GM23338 (cell line): ENCODE measurements around the gene TENM4.

ENCODE experiments used
- CREB1 ChIP-seq: fragments of 250-450 bp; sonication (Bioruptor Pico); IDR thresholded peaks from 2 replicates; pipeline ENCODE4 v1.5.0; 2020; ENCODE audit warnings: low read depth, mild to moderate bottlenecking, moderate library complexity
- EZH2 ChIP-seq: fragments of 200-600 bp; sonication (generic); IDR thresholded peaks from one replicate; pipeline ENCODE4 v1.8.0; 2017; ENCODE audit warnings: antibody characterized with exemption, mild to moderate bottlenecking, low read depth; ENCODE audit not compliant: unreplicated experiment
- EZH2phosphoT487 ChIP-seq: fragments of 200-600 bp; sonication (generic); IDR thresholded peaks from one replicate; pipeline ENCODE4 v1.8.1; 2018; ENCODE audit warnings: antibody characterized with exemption; ENCODE audit not compliant: unreplicated experiment
- NANOG ChIP-seq: IDR thresholded peaks from 2 replicates; pipeline ENCODE4 v1.6.1; 2016; ENCODE audit warnings: antibody characterized with exemption, borderline replicate concordance
- POLR2AphosphoS5 ChIP-seq: IDR thresholded peaks from 2 replicates; pipeline ENCODE4 v1.6.1; 2016; ENCODE audit warnings: antibody characterized with exemption, low read depth
- ZNF114 ChIP-seq: fragments of 250-450 bp; sonication (Bioruptor Pico); IDR thresholded peaks from 2 replicates; pipeline ENCODE4 v1.5.0; 2020; ENCODE audit warnings: mild to moderate bottlenecking, moderate library complexity
- TF ChIP-seq, protein P1 (sequence below), 2 experiments: fragments of 200-600 bp in 1 of 2; sonication (generic) in 1 of 2; conservative IDR thresholded peaks; 2 replicates each; pipeline versions ENCODE4 v1.5.1 to v1.6.1; 2016 to 2017; ENCODE audit warnings: antibody characterized with exemption in 2 of 2, low read depth in 2 of 2, mild to moderate bottlenecking in 2 of 2, moderate library complexity in 1 of 2
- TF ChIP-seq, protein P2 (sequence below): IDR thresholded peaks from one replicate; pipeline ENCODE4 v1.6.1; 2018; ENCODE audit warnings: antibody characterized with exemption; ENCODE audit not compliant: unreplicated experiment
- TF ChIP-seq, protein P3 (sequence below): fragments of 250-450 bp; sonication (Bioruptor Pico); IDR thresholded peaks from 2 replicates; pipeline ENCODE4 v1.5.0; 2020; ENCODE audit warnings: mild to moderate bottlenecking, moderate library complexity

DNA sequence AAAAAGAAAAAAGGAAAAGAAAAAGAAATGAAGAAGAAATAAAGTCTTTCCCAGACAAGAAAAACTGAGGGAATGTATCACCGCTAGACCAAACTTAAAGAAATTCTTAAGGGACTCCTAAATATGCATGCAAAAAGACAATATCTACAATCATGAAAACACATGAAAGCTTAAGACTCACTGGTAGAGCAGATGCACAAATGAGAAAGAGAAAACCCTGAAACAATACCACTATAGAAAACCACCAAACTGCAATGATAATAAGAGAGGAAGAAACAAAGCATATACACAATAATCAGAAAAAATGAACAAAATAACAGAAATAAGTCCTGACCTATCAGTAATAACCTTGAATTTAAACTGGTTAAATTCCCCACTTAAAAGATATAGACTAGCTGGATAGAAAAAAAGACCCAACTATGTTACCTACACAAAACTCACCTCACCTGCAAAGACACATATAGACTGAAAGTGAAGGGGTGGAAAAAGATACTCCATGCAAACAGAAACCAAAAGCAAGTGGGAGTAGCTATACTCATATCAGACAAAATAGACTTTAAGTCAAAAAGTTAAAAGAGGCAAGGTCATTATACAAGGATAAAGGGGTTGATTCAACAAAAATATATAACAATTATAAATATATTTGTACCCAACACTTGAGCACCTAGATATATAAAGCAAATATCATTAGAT is 804.9 kb downstream of the TENM4 start:
- TF ChIP-seq ZNF114 (CRISPR knock-in tag) (no peak), POLR2AphosphoS5 (no peak), EZH2phosphoT487 (no peak), EZH2 (no peak), CREB1 (CRISPR knock-in tag) (no peak), NANOG (no peak)
- TF ChIP-seq, protein P1, sequence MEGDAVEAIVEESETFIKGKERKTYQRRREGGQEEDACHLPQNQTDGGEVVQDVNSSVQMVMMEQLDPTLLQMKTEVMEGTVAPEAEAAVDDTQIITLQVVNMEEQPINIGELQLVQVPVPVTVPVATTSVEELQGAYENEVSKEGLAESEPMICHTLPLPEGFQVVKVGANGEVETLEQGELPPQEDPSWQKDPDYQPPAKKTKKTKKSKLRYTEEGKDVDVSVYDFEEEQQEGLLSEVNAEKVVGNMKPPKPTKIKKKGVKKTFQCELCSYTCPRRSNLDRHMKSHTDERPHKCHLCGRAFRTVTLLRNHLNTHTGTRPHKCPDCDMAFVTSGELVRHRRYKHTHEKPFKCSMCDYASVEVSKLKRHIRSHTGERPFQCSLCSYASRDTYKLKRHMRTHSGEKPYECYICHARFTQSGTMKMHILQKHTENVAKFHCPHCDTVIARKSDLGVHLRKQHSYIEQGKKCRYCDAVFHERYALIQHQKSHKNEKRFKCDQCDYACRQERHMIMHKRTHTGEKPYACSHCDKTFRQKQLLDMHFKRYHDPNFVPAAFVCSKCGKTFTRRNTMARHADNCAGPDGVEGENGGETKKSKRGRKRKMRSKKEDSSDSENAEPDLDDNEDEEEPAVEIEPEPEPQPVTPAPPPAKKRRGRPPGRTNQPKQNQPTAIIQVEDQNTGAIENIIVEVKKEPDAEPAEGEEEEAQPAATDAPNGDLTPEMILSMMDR (conservative IDR thresholded peaks at IDR 0.05; ENCODE audit: low read depth in 2 of 2), result no peak
- TF ChIP-seq, protein P2, sequence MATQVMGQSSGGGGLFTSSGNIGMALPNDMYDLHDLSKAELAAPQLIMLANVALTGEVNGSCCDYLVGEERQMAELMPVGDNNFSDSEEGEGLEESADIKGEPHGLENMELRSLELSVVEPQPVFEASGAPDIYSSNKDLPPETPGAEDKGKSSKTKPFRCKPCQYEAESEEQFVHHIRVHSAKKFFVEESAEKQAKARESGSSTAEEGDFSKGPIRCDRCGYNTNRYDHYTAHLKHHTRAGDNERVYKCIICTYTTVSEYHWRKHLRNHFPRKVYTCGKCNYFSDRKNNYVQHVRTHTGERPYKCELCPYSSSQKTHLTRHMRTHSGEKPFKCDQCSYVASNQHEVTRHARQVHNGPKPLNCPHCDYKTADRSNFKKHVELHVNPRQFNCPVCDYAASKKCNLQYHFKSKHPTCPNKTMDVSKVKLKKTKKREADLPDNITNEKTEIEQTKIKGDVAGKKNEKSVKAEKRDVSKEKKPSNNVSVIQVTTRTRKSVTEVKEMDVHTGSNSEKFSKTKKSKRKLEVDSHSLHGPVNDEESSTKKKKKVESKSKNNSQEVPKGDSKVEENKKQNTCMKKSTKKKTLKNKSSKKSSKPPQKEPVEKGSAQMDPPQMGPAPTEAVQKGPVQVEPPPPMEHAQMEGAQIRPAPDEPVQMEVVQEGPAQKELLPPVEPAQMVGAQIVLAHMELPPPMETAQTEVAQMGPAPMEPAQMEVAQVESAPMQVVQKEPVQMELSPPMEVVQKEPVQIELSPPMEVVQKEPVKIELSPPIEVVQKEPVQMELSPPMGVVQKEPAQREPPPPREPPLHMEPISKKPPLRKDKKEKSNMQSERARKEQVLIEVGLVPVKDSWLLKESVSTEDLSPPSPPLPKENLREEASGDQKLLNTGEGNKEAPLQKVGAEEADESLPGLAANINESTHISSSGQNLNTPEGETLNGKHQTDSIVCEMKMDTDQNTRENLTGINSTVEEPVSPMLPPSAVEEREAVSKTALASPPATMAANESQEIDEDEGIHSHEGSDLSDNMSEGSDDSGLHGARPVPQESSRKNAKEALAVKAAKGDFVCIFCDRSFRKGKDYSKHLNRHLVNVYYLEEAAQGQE, result no peak
- TF ChIP-seq, protein P3, sequence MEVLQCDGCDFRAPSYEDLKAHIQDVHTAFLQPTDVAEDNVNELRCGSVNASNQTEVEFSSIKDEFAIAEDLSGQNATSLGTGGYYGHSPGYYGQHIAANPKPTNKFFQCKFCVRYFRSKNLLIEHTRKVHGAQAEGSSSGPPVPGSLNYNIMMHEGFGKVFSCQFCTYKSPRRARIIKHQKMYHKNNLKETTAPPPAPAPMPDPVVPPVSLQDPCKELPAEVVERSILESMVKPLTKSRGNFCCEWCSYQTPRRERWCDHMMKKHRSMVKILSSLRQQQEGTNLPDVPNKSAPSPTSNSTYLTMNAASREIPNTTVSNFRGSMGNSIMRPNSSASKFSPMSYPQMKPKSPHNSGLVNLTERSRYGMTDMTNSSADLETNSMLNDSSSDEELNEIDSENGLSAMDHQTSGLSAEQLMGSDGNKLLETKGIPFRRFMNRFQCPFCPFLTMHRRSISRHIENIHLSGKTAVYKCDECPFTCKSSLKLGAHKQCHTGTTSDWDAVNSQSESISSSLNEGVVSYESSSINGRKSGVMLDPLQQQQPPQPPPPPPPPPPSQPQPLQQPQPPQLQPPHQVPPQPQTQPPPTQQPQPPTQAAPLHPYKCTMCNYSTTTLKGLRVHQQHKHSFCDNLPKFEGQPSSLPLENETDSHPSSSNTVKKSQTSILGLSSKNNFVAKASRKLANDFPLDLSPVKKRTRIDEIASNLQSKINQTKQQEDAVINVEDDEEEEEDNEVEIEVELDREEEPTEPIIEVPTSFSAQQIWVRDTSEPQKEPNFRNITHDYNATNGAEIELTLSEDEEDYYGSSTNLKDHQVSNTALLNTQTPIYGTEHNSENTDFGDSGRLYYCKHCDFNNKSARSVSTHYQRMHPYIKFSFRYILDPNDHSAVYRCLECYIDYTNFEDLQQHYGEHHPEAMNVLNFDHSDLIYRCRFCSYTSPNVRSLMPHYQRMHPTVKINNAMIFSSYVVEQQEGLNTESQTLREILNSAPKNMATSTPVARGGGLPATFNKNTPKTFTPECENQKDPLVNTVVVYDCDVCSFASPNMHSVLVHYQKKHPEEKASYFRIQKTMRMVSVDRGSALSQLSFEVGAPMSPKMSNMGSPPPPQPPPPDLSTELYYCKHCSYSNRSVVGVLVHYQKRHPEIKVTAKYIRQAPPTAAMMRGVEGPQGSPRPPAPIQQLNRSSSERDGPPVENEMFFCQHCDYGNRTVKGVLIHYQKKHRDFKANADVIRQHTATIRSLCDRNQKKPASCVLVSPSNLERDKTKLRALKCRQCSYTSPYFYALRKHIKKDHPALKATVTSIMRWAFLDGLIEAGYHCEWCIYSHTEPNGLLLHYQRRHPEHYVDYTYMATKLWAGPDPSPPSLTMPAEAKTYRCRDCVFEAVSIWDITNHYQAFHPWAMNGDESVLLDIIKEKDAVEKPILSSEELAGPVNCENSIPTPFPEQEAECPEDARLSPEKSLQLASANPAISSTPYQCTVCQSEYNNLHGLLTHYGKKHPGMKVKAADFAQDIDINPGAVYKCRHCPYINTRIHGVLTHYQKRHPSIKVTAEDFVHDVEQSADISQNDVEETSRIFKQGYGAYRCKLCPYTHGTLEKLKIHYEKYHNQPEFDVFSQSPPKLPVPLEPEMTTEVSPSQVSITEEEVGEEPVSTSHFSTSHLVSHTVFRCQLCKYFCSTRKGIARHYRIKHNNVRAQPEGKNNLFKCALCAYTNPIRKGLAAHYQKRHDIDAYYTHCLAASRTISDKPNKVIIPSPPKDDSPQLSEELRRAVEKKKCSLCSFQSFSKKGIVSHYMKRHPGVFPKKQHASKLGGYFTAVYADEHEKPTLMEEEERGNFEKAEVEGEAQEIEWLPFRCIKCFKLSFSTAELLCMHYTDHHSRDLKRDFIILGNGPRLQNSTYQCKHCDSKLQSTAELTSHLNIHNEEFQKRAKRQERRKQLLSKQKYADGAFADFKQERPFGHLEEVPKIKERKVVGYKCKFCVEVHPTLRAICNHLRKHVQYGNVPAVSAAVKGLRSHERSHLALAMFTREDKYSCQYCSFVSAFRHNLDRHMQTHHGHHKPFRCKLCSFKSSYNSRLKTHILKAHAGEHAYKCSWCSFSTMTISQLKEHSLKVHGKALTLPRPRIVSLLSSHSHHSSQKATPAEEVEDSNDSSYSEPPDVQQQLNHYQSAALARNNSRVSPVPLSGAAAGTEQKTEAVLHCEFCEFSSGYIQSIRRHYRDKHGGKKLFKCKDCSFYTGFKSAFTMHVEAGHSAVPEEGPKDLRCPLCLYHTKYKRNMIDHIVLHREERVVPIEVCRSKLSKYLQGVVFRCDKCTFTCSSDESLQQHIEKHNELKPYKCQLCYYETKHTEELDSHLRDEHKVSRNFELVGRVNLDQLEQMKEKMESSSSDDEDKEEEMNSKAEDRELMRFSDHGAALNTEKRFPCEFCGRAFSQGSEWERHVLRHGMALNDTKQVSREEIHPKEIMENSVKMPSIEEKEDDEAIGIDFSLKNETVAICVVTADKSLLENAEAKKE (CRISPR knock-in tag), result no peak
